K562 (cell line): Measurements from ENCODE around the gene TLE3. TPM values are rescaled to one million over a fixed set of nuclear protein-coding genes. Genes with fewer than 3 reads are reported as not detected.

ENCODE experiments used
- BRF1 ChIP-seq: IDR thresholded peaks from 3 replicates; pipeline ENCODE4 v1.6.1; 2011; ENCODE audit warnings: borderline replicate concordance, mild to moderate bottlenecking; ENCODE audit not compliant: insufficient read length; ENCODE audit errors: extremely low read depth
- KDM2B ChIP-seq: fragments of 250-450 bp; sonication (Bioruptor Pico); IDR thresholded peaks from 2 replicates; pipeline ENCODE4 v1.8.0; 2021; ENCODE audit warnings: mild to moderate bottlenecking, moderate library complexity
- PHB ChIP-seq: fragments of 250-450 bp; sonication (Bioruptor Pico); IDR thresholded peaks from 2 replicates; pipeline ENCODE4 v1.5.0; 2021
- STAT5A ChIP-seq: IDR thresholded peaks from 2 replicates; pipeline ENCODE4 v1.6.1; 2012; ENCODE audit warnings: low read length, inconsistent platforms, borderline replicate concordance
- YY1 ChIP-seq, 3 experiments: IDR thresholded peaks; 2 replicates each; pipeline ENCODE4 v1.6.1; 2011; ENCODE audit warnings: low read length in 2 of 3, mild to moderate bottlenecking in 2 of 3, moderate library complexity in 2 of 3, borderline replicate concordance in 1 of 3, control low read depth in 1 of 3, low read depth in 1 of 3; ENCODE audit not compliant: insufficient read depth in 3 of 3, insufficient replicate concordance in 2 of 3, control insufficient read depth in 1 of 3, insufficient read length in 1 of 3; ENCODE audit errors: extremely low read depth in 1 of 3
- ZNF77 ChIP-seq: fragments of 250-450 bp; sonication (Bioruptor Pico); IDR thresholded peaks from 2 replicates; pipeline ENCODE4 v1.5.0; 2020
- polyA plus RNA-seq, 8 experiments: library from polyadenylated mRNA; depleted of rRNA in 4 of 8; stranded (reverse) in 5 of 8; unstranded in 3 of 8; fragments of >200 nt; fragmentation: Nextera tagmentation in 2 of 8; fragmentation: Illumina TruSeq in 1 of 8; extraction: Ambion mirVana in 2 of 8; extraction: Trizol in 1 of 8; gene quantifications; 2 replicates each; pipeline versions ENCODE4 v1.2.1 to v1.2.3, GENCODE V29; 2011 to 2014; ENCODE audit warnings: inconsistent platforms in 1 of 8, missing spikeins in 1 of 8
- total RNA-seq, 7 experiments: library from RNA; depleted of rRNA in 6 of 7; stranded (reverse); fragments of >200 nt in 6 of 7; fragmentation: Illumina TruSeq in 2 of 7; extraction: Trizol in 2 of 7; gene quantifications; 2 replicates each; pipeline versions ENCODE4 v1.2.1 to v1.2.3, GENCODE V29; 2011 to 2021; ENCODE audit warnings: low replicate concordance in 1 of 7
- TF ChIP-seq, protein P1 (sequence below), 2 experiments: fragments of 450-650 bp; IDR thresholded peaks; 2 replicates each; pipeline ENCODE4 v1.6.1; 2016; ENCODE audit warnings: mild to moderate bottlenecking in 2 of 2, borderline replicate concordance in 1 of 2, low read depth in 1 of 2, moderate library complexity in 1 of 2
- TF ChIP-seq, protein P2 (sequence below): fragments of 250-450 bp; sonication (Bioruptor Pico); IDR thresholded peaks from 2 replicates; pipeline ENCODE4 v1.8.0; 2022; ENCODE audit warnings: moderate library complexity, mild to moderate bottlenecking, inconsistent platforms
- TF ChIP-seq, protein P3 (sequence below): fragments of 250-450 bp; sonication (Bioruptor Pico); IDR thresholded peaks from 2 replicates; pipeline ENCODE4 v1.4.0; 2020
- TF ChIP-seq, protein P4 (sequence below): sonication (generic); formaldehyde crosslinking; IDR thresholded peaks from 2 replicates; pipeline ENCODE4 v1.8.0; 2023; ENCODE audit warnings: mild to moderate bottlenecking, missing genetic modification reagents
- TF ChIP-seq, protein P5 (sequence below): fragments of 250-450 bp; sonication (Bioruptor Pico); IDR thresholded peaks from 2 replicates; pipeline ENCODE4 v1.9.0; 2021; ENCODE audit warnings: mild to moderate bottlenecking, inconsistent platforms

Gene TLE3
- total and polyA plus RNA-seq, 9 of the 15 experiments (the other 6 are each of a cell fraction or from before 2014, with no cell fraction given), result 1.5 to 84.2 (median 14.1) TPM

DNA sequence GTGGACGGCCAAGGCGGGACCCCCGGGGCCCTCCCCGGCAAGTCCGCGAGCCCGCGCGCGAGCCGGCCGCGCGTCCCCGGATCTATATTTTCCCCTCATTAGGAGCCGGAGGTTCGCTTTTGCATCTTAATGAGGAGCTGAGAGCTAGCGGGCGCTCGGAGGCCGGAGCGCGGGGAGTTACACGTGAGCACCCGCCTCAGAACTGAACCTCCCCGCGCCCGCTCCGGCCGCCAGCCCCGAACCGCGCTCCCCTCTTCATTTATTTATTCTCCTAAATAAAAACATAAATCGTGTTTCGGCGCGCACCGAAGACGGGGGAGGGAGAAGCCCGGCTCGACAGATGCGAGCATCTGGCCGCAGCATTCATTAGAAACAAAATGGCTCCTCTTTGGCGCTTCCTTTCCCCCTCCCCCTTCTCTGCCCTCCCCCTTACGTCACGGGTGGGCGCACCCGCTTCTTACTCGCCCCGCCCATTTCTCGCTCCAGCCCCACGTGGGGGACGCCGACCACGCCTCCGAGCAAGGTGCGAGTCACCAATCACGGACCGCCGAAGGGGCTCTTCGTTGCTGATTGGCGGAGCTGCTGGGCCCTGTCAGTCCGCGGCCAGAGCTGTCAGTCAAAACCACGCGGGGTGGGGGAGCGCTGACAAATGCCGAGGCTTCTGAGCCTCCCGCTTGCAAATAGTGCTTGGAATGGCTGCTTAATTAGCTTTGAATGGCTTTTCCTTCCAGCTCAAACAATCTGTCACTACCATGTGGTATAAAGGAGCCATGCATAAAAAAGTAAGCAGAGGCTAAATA, 1.6 kb upstream of the TLE3 start (continued):
- TF ChIP-seq, protein P1, sequence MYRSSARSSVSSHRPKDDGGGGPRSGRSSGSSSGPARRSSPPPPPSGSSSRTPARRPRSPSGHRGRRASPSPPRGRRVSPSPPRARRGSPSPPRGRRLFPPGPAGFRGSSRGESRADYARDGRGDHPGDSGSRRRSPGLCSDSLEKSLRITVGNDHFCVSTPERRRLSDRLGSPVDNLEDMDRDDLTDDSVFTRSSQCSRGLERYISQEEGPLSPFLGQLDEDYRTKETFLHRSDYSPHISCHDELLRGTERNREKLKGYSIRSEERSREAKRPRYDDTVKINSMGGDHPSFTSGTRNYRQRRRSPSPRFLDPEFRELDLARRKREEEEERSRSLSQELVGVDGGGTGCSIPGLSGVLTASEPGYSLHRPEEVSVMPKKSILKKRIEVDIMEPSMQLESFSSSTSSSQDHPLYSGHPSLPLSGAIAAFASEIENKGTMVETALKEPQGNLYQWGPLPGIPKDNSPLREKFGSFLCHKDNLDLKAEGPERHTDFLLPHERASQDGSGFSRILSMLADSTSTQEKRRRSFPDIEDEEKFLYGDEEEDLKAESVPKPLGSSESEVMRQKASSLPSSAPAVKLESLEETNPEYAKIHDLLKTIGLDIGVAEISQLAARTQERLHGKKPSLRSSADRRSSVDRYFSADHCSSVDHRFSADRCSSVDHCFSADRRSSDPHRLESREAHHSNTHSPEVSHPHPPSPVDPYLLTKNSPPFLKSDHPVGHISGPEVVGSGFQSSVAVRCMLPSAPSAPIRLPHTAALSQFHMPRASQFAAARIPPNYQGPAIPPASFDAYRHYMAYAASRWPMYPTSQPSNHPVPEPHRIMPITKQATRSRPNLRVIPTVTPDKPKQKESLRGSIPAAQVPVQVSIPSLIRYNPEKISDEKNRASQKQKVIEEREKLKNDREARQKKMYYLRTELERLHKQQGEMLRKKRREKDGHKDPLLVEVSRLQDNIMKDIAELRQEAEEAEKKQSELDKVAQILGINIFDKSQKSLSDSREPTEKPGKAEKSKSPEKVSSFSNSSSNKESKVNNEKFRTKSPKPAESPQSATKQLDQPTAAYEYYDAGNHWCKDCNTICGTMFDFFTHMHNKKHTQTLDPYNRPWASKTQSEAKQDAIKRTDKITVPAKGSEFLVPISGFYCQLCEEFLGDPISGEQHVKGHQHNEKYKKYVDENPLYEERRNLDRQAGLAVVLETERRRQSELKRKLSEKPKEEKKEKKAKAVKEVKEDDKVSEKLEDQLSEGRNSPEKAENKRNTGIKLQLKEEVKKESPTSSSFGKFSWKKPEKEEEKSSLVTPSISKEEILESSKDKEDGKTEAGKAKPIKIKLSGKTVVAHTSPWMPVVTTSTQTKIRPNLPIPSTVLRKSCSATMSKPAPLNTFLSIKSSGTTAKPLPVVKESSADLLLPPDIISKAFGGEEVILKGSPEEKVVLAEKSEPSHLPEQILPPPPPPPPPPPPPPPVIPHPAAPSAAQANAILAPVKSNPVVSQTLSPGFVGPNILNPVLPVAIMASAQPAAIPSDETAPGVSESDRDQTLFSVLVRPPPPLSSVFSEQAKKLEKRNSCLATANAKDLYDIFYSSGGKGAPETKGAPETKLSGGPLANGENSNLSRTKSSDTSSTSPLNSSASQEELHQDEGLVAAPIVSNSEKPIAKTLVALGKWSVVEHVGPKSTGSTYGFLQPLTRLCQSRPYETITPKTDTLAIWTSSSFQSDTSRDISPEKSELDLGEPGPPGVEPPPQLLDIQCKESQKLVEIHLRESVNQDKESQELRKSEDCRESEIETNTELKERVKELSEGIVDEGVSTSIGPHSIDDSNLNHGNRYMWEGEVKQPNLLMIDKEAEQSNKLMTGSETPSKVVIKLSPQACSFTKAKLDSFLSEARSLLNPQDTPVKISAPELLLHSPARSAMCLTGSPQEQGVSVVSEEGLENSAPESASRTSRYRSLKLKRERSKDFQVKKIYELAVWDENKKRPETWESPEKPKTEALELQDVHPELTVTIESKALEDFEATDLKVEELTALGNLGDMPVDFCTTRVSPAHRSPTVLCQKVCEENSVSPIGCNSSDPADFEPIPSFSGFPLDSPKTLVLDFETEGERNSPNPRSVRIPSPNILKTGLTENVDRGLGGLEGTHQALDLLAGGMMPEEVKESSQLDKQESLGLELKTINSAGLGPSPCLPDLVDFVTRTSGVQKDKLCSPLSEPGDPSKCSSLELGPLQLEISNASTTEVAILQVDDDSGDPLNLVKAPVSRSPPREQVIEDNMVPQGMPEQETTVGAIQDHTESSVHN (IDR thresholded peaks at IDR 0.05; ENCODE audit: borderline replicate concordance in 1 of 2, low read depth in 1 of 2), result no peak
- TF ChIP-seq, protein P2, sequence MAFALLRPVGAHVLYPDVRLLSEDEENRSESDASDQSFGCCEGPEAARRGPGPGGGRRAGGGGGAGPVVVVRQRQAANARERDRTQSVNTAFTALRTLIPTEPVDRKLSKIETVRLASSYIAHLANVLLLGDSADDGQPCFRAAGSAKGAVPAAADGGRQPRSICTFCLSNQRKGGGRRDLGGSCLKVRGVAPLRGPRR, result no peak
- peak; percentile 12; the same call in 1 of the 2 replicates for TF ChIP-seq KDM2B (CRISPR knock-in tag)
- TF ChIP-seq, protein P3, sequence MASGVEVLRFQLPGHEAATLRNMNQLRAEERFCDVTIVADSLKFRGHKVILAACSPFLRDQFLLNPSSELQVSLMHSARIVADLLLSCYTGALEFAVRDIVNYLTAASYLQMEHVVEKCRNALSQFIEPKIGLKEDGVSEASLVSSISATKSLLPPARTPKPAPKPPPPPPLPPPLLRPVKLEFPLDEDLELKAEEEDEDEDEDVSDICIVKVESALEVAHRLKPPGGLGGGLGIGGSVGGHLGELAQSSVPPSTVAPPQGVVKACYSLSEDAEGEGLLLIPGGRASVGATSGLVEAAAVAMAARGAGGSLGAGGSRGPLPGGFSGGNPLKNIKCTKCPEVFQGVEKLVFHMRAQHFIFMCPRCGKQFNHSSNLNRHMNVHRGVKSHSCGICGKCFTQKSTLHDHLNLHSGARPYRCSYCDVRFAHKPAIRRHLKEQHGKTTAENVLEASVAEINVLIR (CRISPR knock-in tag), result peak; percentile 60
- peak; percentile 58 to 93 (median 87) for TF ChIP-seq YY1 (IDR thresholded peaks at IDR 0.05; ENCODE audit: borderline replicate concordance in 1 of 3, control insufficient read depth in 1 of 3, extremely low read depth in 1 of 3, insufficient read depth in 3 of 3, insufficient read length in 1 of 3, insufficient replicate concordance in 2 of 3, low read depth in 1 of 3, low read length in 2 of 3)
- TF ChIP-seq BRF1, result no peak
- no peak for TF ChIP-seq ZNF77 (CRISPR knock-in tag)
- TF ChIP-seq STAT5A, result 0 out of 2 replicates have a peak, but pooled peaks have one; percentile 28
- TF ChIP-seq, protein P4, sequence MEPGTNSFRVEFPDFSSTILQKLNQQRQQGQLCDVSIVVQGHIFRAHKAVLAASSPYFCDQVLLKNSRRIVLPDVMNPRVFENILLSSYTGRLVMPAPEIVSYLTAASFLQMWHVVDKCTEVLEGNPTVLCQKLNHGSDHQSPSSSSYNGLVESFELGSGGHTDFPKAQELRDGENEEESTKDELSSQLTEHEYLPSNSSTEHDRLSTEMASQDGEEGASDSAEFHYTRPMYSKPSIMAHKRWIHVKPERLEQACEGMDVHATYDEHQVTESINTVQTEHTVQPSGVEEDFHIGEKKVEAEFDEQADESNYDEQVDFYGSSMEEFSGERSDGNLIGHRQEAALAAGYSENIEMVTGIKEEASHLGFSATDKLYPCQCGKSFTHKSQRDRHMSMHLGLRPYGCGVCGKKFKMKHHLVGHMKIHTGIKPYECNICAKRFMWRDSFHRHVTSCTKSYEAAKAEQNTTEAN (CRISPR knock-in tag), result no peak
- no peak for TF ChIP-seq PHB (CRISPR knock-in tag)
- TF ChIP-seq, protein P5, sequence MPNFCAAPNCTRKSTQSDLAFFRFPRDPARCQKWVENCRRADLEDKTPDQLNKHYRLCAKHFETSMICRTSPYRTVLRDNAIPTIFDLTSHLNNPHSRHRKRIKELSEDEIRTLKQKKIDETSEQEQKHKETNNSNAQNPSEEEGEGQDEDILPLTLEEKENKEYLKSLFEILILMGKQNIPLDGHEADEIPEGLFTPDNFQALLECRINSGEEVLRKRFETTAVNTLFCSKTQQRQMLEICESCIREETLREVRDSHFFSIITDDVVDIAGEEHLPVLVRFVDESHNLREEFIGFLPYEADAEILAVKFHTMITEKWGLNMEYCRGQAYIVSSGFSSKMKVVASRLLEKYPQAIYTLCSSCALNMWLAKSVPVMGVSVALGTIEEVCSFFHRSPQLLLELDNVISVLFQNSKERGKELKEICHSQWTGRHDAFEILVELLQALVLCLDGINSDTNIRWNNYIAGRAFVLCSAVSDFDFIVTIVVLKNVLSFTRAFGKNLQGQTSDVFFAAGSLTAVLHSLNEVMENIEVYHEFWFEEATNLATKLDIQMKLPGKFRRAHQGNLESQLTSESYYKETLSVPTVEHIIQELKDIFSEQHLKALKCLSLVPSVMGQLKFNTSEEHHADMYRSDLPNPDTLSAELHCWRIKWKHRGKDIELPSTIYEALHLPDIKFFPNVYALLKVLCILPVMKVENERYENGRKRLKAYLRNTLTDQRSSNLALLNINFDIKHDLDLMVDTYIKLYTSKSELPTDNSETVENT (CRISPR knock-in tag), result no peak
